KBM-7 (cell line): Measurements from ENCODE around the gene CEL.
"Not testable (repeated sequence)": the region's sequence is repeated elsewhere in the genome, so short reads cannot be mapped to it uniquely, and the experiment has no call there.

Experiments
- DNase-seq: peaks from one replicate; pipeline ENCODE4 v3.0.0-alpha.2; 2015
- in situ Hi-C: fragments of 300-500 bp; cut with MboI; formaldehyde crosslinking; loops from 2 replicates; pipeline ENCODE4 v1.14.3; 2020; ENCODE audit warnings: low sequenced_read_pairs, low pct_unique_long_range_greater_than_20kb, mixed read lengths

The CEL gene

DNA sequence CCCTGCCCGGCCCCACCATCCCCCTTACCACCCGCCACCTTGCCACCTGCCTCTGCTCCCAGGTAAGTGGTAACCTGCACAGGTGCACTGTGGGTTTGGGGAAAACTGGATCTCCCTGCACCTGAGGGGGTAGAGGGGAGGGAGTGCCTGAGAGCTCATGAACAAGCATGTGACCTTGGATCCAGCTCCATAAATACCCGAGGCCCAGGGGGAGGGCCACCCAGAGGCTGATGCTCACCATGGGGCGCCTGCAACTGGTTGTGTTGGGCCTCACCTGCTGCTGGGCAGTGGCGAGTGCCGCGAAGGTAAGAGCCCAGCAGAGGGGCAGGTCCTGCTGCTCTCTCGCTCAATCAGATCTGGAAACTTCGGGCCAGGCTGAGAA, at the start of gene CEL:
Gene CEL (plus strand): TSS at position 218 of the 382 bp plus-strand sequence. CDS start 22 bp downstream, at position 240.
- in situ Hi-C loops, DNase-seq: not testable (repeated sequence)

DNA sequence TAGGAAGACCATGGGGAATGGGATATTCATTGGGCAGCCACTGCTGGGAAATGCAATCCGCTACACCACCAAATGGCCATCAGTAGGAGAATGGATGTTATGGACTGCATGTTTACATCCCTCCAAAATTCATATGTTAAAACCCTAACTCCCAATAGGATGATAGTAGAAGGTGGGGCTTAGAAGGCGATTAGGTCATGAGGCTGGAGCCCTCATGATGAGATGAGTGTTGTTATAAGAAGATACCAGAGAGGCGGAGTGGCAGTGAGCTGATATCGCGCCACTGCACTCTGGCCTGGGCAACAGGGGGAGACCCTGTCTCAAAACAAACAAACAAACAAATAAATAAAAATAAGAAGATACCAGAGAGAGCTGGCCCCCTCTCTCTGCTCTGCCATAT, 47.1 kb upstream of the CEL start:
- in situ Hi-C loops, result no loop called here

DNA sequence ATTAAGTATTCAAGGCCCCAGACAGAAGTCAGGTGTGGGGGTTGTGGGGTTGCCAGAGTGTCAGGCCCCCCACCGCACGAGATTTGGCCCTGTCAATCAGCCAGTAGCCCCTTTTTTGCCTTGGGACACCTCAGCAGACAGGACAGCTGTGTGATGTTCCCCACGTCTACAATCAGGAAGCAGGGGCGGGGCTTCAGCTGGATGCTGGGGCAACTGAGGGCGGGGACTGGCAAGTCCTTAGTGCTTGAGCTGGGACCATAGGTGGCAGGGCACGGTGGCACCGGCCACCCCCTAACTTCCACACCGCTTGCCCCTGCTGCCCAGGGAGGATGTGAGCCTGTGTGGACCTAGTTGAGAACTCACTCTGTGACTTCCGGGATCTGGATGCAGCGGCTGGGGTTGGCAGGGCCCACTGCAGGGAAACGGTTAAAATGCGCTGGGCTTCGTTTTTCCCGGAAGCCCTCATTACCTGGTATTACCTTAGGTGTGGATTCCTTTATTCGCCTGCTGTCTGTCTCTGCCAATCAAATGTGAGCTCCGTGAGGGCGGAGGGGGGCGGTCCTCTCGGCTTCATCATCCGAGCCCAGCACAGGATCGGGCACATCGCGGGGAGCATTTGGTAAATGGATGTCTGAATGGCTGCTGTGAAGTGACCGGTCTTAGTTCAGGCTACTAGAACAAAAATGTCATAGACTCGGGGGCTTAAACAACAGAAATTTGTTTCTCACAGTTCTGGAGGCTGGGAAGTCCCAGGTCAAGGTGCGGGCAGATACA, 38.5 kb upstream of the CEL start:
- DNase-seq, result peak; percentile 28
- in situ Hi-C loops, result no loop called here

More for the DNA sequence above, 47.1 kb upstream of the CEL start:
- DNase-seq, result no peak

DNA sequence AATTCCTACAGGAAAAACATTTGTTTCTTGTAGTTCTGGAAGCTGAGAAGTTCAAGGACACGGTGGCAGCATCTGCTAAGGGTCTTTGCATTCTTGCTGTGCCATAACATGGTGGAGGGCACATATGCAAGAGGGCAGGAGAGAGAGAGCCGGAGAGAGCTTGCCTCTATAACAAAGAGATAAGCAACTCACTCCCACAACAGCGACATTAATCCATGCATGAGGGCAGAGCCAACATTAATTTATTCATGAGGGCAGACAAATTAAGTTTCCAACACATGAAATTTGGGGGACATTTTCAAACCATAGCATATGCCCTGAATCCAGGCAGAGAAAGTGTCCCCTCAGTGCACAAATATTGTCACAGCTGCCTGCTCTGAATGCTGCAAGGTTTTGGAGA, 35.4 kb upstream of the CEL start:
- in situ Hi-C loops, result no loop called here

DNA sequence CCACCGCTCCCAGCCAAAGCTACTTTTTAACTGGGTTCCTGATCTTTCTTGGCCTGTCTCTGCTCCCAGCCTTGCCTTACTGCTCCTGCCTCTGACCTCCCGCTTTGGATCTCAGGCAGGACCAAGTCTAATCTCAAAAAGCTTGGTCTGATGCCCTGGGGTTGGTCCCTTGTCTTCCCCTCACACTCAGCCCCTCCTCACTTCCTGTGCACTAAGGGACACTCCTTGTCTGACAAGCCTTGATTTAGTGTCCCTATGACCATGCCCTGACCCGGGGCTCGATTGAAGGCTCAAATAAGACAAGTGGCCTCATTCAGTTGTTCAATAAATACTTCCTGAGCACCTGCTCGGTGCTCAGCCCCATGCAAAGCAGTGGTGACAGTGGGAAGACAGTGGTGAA, 34.6 kb upstream of the CEL start:
- no peak for DNase-seq
- in situ Hi-C loops, result no loop called here

More for the DNA sequence above, 35.4 kb upstream of the CEL start:
- DNase-seq, result no peak

DNA sequence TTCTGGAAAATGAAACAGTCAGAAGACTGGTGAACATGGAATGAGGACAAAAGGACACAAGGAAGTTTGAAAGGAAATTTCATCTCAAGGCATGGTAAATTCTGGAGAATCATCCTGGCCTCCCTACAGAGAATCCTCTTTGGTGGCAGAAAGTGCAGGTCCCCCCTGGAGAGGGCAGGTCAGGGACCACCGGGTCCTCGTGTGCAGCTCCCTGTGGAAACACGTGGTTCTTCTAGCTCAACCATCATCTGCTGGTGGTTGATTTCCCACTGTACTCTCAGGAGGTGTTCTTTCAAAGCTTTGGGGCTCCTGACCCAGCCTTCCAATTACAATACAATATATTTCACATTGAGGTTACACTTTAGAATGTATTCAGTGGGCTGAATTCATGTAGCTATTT, 33.6 kb upstream of the CEL start:
- in situ Hi-C loops, result no loop called here
- no peak for DNase-seq

DNA sequence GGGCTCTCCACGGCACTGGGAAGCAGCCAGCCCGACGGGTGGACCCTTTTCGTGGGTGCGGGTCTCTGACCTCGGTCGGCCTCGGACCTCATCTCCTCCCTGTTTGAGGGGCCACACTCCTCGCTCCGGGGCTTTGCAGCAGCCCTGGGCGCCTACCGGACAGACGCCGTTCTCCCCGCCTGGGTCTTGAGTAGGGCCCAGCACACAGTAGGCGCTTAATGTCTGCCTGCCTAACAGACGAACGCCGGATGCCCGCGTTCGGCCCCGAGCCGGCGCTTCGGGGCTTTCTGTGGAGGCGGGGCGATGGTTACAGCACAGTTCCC, 31.8 kb upstream of the CEL start:
- in situ Hi-C loops, result no loop called here
- no peak for DNase-seq

DNA sequence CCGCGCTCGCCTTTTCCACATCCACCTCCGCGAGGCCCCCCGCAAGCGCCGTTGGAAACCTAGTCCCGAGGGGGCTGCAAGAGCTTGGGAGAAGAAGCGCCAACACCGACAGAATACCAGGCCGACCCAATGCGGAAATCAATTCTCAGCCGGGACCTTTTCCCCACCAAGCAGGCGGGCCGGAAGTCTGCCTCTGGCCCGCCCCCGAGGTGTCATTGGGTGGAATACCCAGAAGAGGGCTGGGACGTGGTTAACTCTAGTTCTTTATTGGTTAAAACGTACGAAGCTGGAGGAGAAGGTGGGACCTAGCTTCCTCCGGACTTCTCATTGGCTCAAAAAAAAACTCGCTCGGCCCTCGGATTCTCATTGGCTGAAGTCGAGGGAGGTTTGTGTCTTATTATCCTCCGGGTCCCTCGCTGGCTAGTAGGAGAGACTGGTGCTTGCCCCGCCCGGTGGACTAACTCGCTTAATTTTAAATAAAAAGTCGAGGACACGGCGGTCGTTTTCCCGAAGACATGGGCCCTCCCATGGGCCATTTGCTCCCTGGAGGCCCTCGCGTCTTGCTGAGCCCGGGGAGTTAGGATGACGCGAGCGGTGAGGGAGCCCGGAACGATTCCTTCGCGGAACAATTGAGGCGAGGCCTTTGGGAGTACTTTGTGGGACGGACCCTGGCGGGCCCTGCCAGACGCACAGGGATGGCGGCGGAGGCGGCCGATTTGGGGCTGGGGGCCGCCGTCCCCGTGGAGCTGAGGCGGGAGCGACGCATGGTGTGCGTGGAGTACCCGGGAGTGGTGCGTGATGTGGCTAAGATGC, 31.3 kb upstream of the CEL start, which contains the start of gene GTF3C5:
Gene GTF3C5 (plus strand): TSS at position 681 of the 813 bp plus-strand sequence. CDS start 15 bp downstream, at position 696.
- in situ Hi-C loops, result no loop called here
- DNase-seq, result peak; percentile 99

DNA sequence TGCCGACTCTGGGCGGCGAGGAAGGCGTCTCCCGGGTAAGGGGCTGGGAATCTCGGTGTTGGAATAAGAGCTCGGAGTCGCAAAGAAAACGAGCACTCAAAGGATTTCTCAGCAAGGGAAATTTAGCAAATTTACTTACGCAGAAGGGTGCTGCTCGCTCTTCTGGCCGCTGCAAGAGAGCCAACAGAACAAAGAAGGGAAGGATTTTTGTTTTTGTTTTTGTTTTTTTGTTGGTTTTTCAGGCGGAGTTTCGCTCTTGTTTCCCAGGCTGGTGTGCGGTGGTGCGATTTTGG, 30.7 kb upstream of the CEL start:
- in situ Hi-C loops, result no loop called here
- no peak for DNase-seq

DNA sequence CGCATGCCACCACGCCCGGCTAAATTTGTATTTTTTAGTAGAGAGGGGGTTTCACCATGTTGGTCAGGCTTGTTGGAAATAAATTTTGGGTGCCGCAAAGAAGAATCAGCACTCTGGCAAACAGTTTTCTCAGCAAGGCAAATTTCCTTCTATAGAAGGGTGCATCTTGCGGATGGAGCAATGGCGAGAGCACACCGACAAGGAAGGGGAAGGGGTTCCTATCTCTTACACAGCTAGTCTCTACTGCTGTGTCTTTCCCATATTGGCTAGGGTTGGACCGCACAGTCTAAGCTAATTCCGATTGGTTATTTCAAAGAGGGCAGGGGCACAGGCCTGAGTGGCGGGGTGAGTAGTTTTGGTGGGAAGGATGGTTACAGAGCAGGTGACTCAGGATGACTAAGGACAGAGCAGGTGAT, 30.3 kb upstream of the CEL start:
- in situ Hi-C loops, result no loop called here
- DNase-seq, result peak; percentile 16

DNA sequence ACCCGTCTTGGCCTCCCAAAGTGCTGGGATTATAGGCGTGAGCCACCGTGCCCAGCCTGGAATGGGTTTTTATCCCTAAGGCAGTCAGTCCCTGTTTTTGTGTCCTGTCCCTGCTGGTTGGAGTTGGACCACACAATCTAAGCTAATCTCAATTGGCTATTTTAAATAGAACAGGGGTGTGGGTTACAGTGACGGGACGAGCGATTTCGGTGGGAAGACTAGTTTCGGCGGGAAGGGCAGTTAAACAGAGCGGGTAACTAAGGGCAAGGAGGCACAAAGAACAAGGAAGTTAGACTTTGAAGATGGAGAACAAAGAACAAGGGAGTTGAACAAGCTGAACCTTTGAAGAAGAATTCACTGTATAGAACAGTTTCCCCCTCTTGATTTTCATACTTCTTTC, 29.6 kb upstream of the CEL start:
- in situ Hi-C loops, result no loop called here
- DNase-seq, result no peak

DNA sequence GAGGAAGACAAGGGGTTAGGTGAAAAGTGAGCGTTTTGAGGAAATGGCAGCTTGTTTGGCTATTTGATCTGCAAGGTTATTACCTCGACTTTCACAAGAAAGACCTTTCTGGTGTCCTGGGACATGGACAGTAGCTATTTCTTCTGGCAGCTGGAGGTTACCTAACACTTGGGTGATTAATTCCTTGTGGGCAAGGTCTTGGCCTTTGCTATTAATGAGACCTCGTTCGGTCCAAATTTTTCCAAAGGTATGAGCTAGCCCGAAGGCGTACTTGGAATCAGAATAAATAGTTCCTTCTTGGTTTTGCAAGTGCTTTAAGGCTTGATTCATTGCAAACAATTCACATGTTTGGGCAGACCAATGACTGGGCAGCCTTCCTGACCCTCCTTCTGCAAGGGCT, 26.1 kb upstream of the CEL start:
- no peak for DNase-seq
- in situ Hi-C loops, result no loop called here

DNA sequence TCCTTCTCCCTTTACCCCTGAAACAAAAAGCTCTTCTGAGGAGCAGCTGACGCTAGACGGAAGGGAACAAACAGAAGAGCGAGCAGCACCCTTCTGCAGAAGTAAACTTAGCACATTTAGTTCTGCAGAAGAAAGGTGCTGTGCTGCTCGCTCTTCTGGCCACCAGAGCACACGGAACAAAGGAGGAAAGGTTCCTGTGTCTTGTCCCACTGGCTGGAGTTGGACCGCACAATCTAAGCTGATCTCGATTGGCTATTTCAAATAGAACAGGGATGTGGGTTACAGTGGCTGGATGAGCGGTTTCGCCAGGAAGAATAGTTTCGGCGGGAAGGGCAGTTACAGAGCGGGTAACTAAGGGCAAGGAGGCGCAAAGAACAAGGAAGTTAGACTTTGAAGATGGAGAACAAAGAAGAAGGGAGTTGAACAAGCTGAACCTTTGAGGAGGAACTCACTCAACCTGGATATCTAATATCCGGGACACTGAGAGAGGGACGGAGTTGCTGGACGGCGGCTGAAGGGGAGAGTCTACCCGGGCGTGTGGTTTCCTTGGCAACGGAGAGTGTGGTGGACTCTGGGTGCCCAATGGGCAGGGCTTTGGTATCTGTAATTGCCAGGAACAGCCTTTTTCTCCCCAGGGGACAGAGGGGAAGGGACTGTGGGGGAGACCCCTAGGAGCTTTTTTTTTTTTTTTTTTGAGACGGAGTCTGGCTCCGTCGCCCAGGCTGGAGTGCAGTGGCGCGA, 23.8 kb upstream of the CEL start:
- in situ Hi-C loops, result no loop called here
- no peak for DNase-seq

DNA sequence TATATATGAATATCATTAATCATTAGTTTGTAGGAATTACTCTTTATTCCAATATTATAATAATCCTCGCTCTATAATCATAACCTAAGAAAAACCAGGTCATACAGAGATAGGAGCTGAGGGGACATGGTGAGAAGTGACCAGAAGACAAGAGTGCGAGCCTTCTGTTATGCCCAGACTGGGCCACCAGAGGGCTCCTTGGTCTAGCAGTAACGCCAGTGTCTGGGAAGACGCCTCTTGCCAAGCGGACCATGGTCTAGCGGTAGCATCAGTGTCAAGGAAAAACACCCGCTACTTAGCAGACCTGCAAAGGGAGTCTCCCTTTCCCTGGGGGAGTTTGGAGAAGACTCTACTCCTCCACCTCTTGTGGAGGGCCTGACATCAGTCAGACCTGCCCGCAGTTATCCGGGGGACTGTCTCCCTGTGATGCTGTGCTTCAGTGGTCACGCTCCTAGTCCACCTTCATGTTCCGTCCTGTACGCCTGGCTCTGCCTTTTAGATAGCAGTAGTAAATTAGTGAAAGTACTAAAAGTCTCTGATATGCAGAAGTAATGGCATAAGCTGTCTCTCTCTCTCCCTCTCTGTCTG, 20.8 kb upstream of the CEL start:
- DNase-seq, result peak; percentile 39
- in situ Hi-C loops, result not testable (repeated sequence)

DNA sequence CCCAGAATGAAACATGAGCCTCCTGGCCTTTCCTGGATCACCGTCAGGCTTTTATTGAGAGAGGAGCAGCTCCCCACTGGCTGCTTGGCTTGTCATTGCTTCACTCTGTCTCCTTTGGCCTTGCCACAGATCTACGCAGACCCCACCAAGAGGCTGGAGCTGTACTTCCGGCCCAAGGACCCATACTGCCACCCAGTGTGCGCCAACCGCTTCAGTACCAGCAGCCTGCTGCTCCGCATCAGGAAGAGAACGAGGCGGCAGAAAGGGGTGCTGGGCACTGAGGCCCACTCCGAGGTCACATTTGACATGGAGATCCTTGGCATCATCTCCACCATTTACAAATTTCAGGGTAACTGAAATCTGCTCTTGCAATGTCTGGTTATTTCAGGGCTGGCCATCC, 19.8 kb upstream of the CEL start:
- DNase-seq, result no peak
- in situ Hi-C loops, result no loop called here

DNA sequence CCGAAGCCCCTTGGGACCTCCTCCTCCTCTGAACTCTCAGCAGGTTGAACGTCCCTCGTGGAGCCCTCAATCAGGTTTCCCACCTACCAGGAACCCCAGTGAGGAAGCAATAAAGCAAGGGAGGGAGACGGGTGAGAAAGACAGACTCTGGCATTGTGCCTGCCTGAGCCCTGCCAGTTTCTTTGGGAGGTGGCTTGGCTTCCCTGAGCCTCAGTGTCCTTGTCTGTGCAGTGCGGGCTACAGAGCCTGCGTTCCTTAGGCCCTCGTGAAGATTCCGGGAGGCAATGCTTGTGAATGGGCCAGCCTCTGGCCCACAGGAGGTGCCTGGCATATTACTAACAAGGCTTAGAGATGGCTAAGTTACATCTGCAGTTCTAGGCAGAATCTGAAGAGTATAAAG, 19.1 kb upstream of the CEL start:
- no peak for DNase-seq
- in situ Hi-C loops, result no loop called here

DNA sequence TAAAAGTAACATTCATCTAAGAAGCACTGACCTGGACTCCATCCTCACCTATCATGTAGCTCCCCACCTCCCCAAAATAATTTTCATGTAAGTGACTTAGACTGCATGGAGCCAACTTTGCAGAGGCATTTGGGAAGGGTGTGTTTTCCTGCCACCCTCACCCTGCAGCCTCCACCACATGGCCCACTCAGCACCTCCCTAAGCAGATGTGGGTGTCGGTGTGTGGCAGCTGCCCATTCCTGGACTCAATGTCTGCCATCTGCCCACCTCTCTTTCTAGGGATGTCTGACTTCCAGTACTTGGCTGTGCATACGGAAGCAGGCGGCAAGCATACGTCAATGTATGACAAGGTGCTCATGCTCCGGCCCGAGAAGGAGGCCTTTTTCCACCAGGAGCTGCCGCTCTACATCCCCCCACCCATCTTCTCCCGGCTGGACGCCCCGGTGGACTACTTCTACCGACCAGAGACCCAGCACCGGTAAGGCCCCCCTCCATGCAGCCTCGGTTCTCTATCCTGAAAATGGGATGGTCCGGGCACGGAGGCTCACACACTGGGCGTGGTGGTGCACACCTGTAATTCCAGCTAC, 18.2 kb upstream of the CEL start:
- in situ Hi-C loops, result no loop called here
- DNase-seq, result no peak

DNA sequence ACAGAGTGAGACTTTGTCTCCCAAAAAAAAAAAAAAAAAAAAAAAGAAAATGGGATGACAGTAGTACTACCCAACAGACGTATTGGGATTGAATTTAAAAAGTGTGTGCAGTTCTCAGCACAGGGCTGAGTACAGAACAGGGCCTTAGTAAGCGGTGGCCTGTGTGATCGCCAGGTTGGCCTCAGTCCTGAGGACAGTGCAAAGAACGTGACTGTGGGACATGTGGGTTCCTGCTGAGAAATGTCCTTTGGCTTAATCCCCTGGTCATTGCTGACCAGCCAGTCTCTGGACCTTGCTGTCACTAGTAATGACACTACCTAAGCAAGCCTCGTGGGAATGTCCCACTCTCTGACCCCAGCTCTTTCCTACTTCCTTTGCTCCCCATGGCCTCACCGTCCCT, 17.7 kb upstream of the CEL start:
- no peak for DNase-seq
- in situ Hi-C loops, result no loop called here

DNA sequence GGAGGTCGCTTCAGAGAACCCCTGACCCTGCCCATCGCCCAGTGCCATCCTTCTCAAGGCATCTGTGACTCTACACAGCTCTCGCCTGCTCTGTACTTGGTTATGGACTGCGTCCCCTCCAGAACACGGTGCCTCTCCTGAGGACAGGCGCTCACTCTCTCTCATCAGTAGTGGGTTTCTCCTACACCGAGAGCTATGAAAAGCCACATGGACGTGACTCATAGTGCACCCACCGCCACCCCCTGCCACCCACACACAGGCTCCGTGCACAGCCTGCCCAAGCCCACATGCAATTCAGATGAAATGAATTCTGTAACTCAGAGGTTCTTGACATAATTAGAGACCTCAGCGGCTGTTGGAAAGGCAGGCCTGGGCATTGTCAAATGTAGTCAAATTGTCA, 17.1 kb upstream of the CEL start:
- in situ Hi-C loops, result no loop called here
- DNase-seq, result no peak
